Neural cell (in vitro differentiated cells): ENCODE data around the gene STK40. TPM values are rescaled to one million over a fixed set of nuclear protein-coding genes. Genes with fewer than 3 reads are reported as not detected.

Experiments used
- polyA plus RNA-seq: library from polyadenylated mRNA; depleted of rRNA; stranded (reverse); fragments of >200 nt; gene quantifications from 2 replicates; pipeline ENCODE4 v1.2.3, GENCODE V29; 2014
- small RNA-seq, 3 experiments: library from RNA; depleted of rRNA; stranded (forward); fragments of <200 nt; gene quantifications; one replicate each; pipeline ENCODE3, GENCODE V24; 2012

The STK40 gene
- polyA plus RNA-seq, 1 donor from 2014 or later = 8.4 TPM

Small RNAs within 50 kb of the gene (small RNA-seq; reads per million reads assigned to genes)
- gene RNU4-27P = 0.03 to 3.3 (median 0.16) reads per million in 3 experiments
- gene SNORA63C = 48.5 to 74.8 (median 58.9) reads per million in 3 experiments

Other genes starting within 250 kb of the STK40 start
- gene TRAPPC3, start 236.4 kb downstream of the STK40 start, polyA plus RNA-seq = 236 and 278 TPM in 2 replicates
- gene MAP7D1, start 229.8 kb downstream of the STK40 start, polyA plus RNA-seq = 142 and 156 TPM in 2 replicates
- gene THRAP3, start 161.5 kb downstream of the STK40 start, polyA plus RNA-seq = 54.4 and 55.8 TPM in 2 replicates
- gene SH3D21, start 79.6 kb downstream of the STK40 start, polyA plus RNA-seq = 2.6 and 2.8 TPM in 2 replicates
- 0.25 and 2.1 TPM in 2 replicates for gene EVA1B, start 62.3 kb downstream of the STK40 start, polyA plus RNA-seq
- gene LSM10, start 12.0 kb upstream of the STK40 start, polyA plus RNA-seq = 1.3 and 3.2 TPM in 2 replicates
- gene OSCP1, start 64.5 kb upstream of the STK40 start, polyA plus RNA-seq = 16.2 and 20.7 TPM in 2 replicates
- gene MRPS15, start 78.5 kb upstream of the STK40 start, polyA plus RNA-seq = 64.7 and 65.6 TPM in 2 replicates
- gene CSF3R, start 97.0 kb upstream of the STK40 start, polyA plus RNA-seq = not detected in 2 replicates